ENCODE data around the gene DMTF1.

Gene DMTF1

GRCh38 chr7:87148332-87148955, 3.8 kb upstream of the DMTF1 start:
- no peak for DNase-seq

DNA sequence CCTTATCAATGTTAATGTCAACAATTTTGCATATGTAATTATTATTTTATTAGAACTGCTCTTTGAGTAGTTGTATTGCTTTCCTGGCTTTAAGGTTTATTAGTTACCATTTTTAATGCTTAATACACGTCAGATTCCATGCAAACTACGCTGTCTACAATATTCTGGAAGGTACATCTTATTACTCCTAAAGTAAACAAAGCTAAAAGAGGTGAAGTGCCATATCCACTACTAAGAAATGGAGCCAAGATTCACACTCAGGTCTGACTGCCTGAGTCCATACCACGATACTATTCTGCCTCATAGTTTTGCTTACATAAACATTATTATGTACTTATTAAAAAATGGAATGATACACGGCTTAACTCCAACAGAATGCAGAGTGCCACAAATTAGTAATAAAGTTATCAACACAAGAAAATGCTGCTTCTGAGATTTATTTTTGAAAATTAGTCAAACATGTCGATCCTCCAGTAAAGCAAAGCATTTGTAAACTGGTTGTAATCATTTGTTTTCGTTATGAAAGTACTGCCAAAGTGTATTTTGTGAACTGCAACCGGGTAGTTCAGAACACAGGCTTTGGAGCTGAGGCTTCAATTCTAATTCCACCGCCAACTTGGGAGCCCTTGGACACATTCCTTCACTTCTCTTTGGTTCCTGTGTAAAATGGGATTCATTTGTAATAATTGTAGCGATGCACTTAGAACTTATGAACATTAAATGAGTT, 1.1 kb upstream of the DMTF1 start:
- no peak for DNase-seq

- DNase-seq: no peak
Measured at GRCh38 chr7:87151729-87152111, 533 bp upstream of the DMTF1 start.

DNA sequence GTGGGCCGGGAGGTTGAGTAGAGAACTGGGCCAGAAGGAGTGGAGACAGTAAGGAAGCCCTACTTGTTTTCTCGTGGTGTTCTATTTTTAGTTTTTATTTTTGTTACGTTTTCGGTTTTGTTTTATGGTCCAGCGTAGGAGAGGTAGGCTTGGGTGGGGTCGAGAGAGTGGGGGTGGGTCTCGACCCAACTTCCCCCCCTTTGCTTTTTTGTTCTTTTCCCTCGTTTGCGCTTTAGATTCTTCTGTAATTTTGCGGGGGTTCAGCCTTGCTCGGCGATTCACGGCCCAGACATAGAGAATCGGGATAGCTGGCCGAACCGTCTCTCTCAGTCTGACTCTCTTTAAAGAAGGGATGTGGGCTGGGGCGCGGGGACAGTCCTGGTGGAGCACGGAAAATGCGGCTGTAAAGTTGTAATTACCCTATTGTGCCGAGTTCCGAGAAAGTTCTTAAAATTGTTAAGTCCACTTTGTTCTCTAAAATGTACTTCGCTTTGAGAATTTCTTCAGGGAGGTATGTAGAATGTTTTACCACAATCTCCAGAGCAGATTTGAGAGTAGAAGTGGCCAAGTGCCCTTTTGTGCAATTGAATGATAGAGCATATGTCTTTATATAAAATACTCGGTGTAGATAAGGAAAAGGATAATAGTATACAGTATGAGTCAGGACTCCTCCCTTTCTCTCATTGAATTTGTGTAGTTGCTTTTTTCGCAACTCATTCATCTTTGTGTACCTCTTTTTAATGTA, 816 bp downstream of the DMTF1 start:
- peak; percentile 9 to 37 for DNase-seq

- no peak for DNase-seq
Measured at GRCh38 chr7:87154166-87154565, 1.9 kb downstream of the DMTF1 start.

- no peak for DNase-seq
Measured at GRCh38 chr7:87154569-87154968, 2.3 kb downstream of the DMTF1 start.

DNA sequence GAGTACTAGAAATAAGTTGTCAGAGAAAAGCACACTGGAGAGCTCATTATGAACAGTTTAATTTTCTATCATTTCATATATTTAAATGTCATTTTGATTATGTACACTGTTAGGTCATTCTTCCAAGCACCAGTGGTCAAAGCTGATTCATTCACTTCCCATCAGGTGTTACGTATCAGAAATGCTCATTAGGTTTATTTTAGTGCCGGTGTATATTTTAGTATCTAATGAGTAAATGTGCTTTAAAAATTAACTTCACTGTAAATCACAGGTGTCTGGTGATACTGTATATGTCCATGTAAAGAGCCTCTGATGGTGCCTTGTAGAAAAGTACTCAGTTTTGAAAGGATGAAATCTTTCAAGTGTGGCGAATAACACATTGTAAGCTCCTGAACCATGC, 3.5 kb downstream of the DMTF1 start:
- no peak for DNase-seq

DNA sequence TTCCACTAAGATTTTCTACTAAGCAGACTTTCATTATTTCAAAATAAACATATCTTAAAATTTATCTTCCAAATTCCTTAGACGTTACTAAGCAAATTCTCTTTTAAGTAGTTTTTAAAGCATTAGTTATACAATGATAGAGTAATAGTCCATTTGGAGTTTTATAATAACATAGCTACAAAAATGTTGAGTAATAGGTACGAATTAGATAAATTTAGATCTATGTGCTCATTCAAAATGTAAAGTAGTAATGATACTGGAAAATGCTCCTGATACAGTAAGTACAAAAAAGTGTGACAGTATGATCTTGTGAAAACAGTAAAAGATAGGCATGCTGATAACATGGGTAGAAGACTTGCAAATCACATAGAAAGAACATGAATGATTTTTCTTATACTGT, 4.5 kb downstream of the DMTF1 start:
- DNase-seq: no peak

DNA sequence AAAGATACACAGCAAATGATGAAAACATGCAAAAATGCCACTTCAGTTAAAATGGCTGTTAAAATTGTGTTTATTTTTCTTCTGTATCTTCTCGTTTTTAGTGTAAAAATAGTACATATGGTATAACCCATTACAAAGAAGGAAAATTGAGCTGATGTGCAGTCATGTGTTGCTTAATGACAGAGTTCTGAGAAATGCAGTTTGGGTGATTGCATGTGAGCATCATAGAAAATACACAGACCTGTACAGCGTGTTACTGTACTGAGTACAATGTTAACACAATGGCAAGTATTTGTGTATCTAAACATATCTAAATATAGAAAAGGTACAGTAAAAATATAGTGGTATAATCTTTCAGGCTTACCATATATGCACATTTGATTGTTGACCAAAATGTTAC, 7.3 kb downstream of the DMTF1 start:
- DNase-seq: no peak

GRCh38 chr7:87164433-87164832, 12.2 kb downstream of the DMTF1 start:
- no peak for DNase-seq

GRCh38 chr7:87170828-87171227, 18.6 kb downstream of the DMTF1 start:
- DNase-seq: no peak

GRCh38 chr7:87171282-87171934, 19.2 kb downstream of the DMTF1 start:
- no peak for DNase-seq

DNA sequence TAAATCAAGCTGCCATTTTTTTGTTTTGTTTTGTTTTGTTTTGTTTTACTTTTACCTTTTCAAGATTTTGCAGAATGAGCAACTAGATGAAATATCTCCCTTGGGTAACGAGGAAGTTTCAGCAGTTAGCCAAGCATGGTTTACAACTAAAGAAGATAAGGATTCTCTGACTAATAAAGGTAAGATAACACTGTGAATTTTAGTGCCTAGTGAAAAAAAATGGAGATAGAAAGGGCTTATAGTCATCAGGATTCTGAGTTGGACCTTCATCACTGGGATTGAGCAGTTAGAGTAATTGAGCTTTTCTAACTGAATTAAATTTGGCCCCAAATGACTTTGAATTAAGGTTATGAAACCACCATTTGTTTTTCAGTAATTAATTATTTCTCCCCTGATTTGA, 21.2 kb downstream of the DMTF1 start:
- DNase-seq: no peak

GRCh38 chr7:87178320-87178719, 26.1 kb downstream of the DMTF1 start:
- DNase-seq: no peak

DNA sequence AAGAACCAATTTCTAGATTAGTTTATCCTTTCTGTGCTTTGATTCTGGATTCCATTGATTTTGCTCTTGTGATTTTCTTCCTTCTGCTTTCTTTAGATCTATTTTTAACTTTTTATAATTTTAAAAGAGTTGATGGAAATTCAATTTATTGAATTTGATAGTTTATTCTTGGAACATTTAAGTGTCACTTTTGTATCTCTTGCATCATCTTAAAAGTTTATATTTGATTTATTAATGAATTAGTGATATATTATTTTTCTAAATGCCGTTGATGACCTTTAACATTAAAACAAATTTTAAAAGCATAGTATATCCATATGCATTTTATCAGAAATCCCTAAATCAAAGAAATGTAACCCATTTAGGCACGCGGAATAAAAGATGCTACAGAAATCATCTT, 26.9 kb downstream of the DMTF1 start:
- no peak for DNase-seq

- no peak for DNase-seq
Measured at GRCh38 chr7:87187120-87187519, 34.9 kb downstream of the DMTF1 start.

DNA sequence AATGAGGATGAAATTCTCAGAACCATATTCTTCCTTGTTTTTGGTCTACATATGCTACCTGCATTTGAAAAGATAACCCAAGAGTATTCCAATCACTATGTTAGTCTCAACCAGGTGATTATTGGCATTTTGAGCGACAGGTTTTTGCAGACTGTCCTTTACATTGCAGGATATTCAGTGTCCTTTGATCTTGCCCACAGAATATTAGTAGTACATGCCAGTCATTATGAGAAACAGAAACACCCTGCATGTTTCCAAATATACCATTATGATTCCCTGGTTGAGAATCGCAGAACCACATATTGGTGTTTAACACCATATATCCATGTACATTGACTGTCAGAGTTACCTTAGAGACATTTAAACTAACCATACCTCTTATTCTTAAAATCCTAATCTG, 36.7 kb downstream of the DMTF1 start:
- no peak for DNase-seq

- DNase-seq: no peak
Measured at GRCh38 chr7:87190783-87191182, 38.5 kb downstream of the DMTF1 start.

DNA sequence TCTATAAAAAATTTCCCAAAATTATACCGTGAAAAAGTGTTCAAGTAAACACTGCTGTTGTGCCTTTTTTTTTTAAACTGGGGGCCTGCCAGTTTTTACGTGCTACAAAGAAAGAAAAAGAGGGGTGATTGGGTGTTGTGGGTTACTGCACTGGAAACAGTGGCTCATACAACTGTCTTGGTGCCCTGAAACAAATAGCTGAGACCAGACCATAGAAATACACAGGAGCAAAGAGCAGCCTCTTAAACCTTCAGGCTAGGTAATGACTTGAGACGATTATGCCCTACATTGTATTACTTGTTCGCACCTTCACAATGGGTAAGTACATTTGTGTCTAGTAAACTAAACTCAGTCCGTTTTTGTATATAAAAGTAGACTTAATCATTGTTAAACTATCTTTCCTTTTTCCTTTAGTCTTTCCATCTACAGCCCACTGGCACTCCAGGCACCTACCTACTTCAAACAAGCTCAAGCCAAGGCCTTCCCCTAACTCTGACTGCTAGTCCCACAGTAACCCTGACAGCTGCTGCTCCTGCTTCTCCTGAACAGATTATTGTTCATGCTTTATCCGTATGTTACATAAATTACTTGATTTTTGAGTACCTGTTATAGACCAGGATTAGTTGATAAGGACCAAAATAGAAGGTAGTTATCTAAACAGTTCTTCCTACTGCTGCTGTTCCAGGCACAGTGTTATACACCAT, 40.7 kb downstream of the DMTF1 start:
- no peak for DNase-seq

DNA sequence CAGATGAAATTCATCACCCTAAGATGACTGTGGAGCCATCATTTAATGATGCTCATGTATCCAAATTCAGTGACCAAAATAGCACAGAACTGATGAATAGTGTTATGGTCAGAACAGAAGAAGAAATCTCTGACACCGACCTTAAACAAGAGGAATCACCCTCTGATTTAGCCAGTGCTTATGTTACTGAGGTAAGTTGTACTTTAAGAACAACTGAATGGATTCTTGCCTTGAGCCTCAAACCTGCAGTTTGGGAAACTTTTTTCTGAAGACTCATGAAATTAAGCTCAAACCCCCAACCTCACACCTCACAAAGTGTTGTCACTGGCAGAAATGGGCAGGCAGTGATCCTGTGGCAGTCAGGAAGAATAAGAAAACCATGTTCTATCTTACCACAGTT, 41.7 kb downstream of the DMTF1 start:
- DNase-seq: no peak

GRCh38 chr7:87199241-87199640, 47.0 kb downstream of the DMTF1 start:
- no peak for DNase-seq

DNA sequence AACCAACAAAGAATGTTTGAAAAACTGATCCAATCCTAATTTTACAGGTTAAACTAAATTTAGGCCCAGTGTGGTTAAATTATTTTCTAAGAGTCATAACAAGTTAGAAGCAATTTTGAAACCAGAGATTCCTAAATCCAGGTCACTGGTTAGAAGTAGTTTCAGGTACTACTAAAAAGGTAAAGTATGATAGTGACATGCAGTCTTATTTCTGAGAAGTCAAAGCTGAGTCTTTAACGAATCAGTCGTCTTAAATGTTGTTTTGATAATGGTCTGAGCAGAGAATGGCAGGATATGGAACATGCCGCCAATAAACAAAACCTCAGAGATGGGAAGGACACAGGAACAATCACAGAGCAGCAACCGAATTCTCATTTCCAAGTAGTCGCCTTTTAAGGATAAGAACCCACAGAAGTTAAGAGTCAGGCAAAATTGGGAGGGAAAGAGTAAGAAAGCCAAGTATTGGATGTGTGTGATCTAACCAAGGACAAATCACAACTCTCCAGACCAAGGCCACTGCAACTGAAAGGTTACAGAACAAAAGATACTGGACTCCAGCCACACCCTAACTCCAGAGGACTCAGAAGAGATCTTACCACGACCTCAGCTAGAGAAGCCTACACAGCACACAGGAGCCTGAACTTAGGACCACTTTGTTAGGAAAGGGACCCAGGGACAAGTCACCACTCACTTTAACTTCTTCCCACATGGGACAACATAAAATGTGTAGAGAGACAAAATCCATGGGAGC, 47.6 kb downstream of the DMTF1 start:
- no peak for DNase-seq

Data from activated CD4-positive, alpha-beta T cell treated with anti-CD3 and anti-CD28 coated beads for 4 hours (primary cell).